GM20000 (cell line): Measurements from ENCODE around the gene RANBP2.

Source experiments
- DNase-seq: peaks from one replicate; pipeline ENCODE4 v3.0.0; 2012; ENCODE audit warnings: low spot score
- TF ChIP-seq, protein P1 (sequence below): IDR thresholded peaks from 2 replicates; pipeline ENCODE4 v1.5.1; 2012; ENCODE audit warnings: mild to moderate bottlenecking, control low read depth; ENCODE audit errors: extremely low read depth, missing control alignments

The RANBP2 gene

DNA sequence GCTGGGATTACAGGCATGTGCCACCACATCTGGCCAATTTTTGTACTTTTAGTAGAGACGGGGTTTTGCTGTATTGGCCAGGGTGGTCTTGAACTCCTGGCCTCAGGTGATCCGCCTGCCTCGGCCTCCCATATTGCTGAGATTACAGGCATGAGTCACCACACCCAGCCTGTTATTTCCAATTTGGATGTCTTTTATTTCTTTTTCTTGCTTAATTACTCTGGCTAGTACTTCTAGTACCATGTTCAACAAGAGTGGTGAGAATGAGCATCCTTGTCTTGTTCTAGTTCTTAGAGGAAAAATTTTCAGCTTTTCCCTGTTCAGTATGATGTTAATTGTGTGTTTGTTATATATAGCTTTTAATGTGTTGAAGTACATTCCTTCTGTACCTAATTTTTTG, 90.7 kb downstream of the RANBP2 start:
- TF ChIP-seq, protein P1, sequence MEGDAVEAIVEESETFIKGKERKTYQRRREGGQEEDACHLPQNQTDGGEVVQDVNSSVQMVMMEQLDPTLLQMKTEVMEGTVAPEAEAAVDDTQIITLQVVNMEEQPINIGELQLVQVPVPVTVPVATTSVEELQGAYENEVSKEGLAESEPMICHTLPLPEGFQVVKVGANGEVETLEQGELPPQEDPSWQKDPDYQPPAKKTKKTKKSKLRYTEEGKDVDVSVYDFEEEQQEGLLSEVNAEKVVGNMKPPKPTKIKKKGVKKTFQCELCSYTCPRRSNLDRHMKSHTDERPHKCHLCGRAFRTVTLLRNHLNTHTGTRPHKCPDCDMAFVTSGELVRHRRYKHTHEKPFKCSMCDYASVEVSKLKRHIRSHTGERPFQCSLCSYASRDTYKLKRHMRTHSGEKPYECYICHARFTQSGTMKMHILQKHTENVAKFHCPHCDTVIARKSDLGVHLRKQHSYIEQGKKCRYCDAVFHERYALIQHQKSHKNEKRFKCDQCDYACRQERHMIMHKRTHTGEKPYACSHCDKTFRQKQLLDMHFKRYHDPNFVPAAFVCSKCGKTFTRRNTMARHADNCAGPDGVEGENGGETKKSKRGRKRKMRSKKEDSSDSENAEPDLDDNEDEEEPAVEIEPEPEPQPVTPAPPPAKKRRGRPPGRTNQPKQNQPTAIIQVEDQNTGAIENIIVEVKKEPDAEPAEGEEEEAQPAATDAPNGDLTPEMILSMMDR: no peak
- no peak for DNase-seq

DNA sequence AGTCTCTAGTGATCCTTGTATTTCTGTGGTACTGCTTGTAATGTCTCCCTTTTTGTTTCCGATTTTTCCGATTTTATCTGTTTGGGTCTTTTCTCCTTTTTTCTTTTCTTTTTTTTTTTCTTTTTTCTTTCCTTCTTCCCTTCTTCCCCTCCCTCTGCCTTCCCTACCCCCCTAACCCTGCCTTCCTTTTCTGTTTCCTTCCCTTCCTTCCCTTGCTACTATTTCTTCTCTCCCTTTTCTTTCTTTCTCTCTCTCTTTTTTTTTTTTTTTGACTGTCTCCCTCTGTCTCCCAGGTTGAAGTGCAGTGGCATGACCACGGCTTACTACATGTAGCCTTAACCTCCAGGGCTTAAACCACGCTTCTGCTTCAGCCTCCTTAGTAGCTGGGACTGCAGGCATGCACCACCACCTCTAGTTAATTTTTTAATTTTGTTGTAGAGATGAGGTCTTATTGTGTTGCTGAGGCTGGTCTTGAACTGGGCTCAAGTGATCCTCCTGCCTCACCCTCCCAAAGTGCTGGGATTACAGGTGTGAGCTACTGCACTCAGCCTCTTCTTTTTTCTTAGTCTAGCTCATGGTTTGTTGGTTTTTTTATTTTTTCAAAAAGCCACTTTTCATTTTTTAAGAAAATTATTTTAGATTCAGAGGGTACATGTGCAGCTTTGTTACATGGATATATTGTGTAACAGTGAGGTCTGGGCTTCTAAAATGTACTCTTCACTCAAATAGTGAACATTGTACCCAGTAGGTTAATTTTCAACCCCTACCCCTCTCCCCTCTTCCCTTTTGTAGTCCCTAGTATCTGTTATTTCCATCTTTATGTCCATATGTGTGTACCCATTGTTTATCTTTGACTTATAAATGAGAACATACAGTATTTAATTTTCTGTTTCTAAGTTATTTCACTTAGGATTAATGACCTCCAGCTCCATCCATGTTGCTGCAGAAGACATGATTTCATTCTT, 92.0 kb downstream of the RANBP2 start:
- TF ChIP-seq, protein P1: no peak
- DNase-seq: no peak

DNA sequence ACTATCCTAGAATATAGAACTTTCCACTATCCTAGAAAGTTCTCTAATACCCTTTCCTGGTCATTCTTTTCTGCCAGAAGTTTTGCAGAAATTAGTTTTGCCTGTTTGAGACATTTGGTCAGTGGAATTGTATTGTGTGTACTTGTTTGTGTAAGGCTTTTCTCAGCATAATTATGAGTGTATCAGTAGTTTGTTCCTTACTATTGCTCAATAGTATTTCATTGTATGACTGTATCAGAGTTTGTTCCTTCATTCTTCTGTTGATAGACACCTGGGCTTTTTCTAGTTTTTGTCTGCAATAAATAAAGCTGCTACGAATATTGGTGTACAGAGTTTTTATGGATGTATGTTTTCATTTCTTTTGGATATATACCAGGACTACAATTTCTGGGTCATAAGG, 94.5 kb downstream of the RANBP2 start:
- no peak for DNase-seq
- TF ChIP-seq, protein P1: no peak

DNA sequence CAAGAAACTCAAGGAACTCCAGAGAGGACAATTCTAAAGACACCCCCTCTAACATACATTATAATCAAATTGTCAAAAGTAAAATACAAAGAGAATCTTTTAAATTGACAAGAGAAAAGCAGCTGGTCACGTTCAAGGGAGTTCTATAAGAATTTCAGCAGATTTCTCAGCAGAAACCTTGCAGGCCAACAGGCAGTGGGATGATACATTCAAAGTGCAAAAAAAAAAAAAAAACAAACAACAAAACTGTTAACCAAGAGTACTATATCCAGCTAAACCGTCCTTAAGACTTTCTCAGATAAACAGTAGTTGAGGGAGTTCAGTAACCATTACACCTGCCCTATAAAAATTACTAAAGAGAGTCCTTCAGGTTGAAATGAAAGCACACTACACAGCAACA, 101.2 kb downstream of the RANBP2 start:
- no peak for DNase-seq

DNA sequence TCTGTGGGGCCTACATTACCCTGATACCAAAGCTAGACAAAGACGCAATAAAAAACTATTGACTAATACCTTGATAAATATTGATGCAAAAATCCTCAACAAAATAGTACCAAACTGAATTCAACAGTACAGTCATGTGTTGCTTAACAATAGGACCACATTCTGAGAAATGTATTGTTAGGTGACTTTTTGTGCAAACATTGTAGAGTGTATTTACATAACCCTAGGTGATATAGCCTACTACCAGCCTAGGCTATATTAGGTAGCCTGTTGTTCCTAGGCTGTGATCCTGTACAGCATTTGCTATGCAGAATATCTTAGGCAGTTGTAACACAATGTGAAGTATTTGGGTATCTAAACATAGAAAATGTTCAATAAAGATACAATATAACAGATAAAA, 104.0 kb downstream of the RANBP2 start:
- DNase-seq: no peak
- TF ChIP-seq, protein P1: no peak

More for the DNA sequence above, 101.2 kb downstream of the RANBP2 start:
- TF ChIP-seq, protein P1: no peak

DNA sequence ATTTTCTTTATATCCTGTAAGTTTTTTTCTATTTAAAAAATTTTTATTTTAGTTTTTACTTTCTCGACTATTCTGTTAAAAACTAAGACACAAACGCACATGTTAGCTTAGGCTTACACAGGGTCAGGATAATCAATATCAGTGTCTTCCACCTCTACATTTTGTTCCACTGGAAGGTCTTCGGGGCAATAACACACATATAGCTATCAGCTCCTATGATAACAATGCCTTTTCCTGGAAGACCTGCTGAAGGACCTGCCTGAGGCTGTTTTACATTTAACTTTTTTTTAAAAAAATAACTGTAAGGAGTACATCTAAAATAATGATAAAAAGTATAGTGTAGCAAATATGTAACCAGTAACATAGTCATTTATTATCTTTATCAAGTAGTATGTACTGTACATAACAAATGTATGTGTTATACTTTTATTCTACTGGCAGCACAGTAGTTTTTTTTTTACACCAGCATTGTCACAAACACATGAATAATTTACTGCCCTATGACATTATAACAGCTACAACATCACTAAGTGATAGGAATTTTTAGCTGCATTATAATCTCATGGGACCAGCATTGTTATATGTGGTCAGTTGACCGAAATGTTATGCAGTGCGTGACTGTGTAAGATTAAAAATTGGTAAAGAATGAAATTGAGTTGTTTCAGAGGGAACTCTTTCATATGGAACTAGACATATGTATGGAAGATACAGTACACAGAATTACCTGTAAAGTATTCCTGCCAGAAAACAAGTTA, 105.2 kb downstream of the RANBP2 start:
- TF ChIP-seq, protein P1: no peak

DNA sequence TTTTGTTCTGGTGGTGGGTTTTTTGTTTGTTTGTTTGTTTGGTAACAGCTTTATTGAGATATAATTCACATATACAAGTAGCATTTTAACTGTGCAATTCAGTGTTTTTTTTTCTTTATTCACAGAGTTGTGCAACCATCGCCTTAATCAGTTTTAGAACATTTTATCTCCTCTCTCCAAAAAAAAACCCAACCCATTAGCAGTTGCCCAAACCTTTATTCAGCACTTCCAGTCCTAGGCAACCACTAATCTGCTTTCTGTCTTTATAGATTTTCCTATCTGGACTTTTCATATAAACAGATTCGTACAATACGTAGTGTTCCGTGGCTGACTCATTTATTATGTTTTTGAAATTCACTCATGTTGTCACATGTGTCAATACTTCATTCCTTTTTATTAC, 106.0 kb downstream of the RANBP2 start:
- TF ChIP-seq, protein P1: no peak
- DNase-seq: no peak

More for the DNA sequence above, 105.2 kb downstream of the RANBP2 start:
- no peak for DNase-seq
